Stimulated activated CD4-positive, alpha-beta T cell treated with anti-CD3 and anti-CD28 coated beads, Interleukin-2, amount 100 ng/mL, for 48 hours (primary cell): ENCODE data around the gene CNTNAP2.

ENCODE experiments used
- DNase-seq, 2 donors: peaks; one replicate each; pipeline ENCODE4 v3.0.0-alpha.2; 2020

Gene CNTNAP2

DNA sequence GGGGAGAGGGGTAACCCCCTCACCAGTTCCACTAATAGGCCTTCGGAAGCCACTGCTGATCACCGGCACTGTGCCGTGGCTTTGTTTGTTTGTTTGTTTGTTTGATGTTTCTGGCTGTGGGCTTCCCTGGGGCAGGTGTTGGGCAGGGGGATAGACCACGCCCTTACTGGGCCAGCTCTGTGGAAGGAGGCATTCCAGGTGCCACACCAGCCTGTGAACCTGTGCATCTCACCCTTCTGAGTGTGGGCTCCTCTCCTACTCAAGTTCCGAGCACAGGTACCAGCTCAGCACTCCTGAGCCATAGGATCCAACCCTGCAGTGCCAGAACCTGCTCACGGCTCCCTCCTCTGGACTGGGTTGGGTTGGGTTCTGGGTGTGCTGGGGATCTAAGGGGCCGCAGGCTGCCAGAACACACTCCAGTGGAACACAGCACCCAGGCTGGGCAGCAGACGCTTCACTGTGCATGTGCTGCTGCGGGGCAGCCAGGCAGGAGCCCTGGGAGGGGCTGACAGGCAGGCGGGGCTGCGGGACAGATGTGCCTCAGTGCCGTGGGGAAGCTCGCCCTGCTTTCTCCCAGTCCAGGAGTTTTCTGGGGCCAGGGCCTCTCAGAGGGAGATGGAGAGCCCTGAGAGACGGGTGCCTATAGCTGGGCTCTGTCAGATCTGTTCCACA is 1053.9 kb downstream of the CNTNAP2 start:
- DNase-seq = no peak

DNA sequence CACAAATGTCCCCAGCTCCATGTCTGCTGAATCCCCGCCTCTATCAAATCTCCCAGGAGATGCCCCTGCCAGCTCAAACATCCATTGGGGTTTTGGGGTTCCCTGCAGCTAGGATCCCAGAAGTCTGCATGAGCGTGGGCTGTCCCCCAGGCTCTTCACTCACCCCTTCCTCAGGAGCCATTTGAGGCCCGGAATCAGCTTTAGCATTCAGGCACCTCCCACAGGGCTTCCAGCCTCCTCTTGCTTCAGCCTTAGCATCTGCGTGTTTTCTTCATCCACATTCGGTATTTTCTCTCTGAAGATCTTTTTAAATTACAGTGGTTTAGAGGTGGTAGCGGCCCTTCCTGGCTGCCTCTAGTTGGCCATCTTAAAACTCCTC is 1054.4 kb downstream of the CNTNAP2 start:
- no peak for DNase-seq

GRCh38 chr7:147173883-147174282 is 1057.3 kb downstream of the CNTNAP2 start:
- DNase-seq = no peak

DNA sequence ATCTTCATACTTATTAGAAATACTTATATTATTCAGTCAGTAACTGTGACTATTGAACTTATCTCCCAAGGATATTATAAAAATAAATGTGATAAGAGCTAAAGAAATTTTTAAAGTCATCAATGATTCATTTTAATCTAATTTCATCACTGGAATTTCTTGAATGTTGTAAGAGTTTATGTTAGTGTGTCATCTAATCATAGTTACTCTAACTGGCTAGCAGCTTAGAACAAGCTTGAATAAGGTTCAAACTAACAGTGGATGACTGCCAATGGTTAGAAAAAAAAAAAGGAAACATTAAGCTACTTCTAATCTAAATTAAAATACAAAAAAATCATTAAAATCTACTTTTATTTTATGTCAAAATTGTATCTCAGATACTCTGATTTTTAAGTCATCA is 1066.3 kb downstream of the CNTNAP2 start:
- DNase-seq = no peak

- no peak for DNase-seq
Observed at GRCh38 chr7:147183276-147183675, 1066.7 kb downstream of the CNTNAP2 start.

- DNase-seq = no peak
Observed at GRCh38 chr7:147188467-147188866, 1071.9 kb downstream of the CNTNAP2 start.

DNA sequence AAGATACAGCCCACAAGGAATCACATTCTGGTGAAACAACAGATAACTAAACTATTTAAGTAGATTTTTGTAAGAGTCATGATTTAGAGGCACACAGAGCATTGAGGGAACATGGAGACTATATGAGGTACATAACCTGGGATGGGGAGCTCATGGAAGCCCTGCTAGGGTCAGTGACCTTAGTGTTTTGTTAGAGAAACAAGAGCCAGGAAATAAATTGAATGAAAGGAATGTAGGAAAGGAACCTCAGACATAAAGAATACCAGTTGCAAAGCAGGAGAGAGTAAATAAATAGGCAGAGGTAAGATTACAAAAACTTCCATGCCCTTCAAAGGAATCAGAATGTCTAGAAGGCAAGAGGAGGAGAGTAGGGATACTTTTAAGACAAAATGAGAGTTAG is 1076.9 kb downstream of the CNTNAP2 start:
- DNase-seq = no peak

DNA sequence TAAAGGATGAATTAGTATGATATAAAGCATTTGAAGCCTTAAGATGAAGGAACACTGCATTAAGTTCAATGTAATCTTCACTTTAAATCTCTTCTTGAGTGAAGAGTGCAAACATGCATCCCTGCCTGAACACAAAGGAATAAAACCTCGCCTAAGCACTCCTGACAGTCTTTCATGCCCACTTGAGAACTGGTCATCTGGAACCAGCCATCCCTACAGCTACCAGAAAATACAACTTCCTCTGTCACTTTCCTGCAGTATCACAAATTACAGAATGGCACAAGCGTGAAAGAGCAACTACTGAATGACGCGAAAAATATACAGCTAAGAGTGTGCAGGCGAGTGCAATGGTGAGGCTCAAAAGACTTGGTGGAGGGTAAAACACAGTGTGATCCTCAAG is 1079.9 kb downstream of the CNTNAP2 start:
- DNase-seq = no peak

DNA sequence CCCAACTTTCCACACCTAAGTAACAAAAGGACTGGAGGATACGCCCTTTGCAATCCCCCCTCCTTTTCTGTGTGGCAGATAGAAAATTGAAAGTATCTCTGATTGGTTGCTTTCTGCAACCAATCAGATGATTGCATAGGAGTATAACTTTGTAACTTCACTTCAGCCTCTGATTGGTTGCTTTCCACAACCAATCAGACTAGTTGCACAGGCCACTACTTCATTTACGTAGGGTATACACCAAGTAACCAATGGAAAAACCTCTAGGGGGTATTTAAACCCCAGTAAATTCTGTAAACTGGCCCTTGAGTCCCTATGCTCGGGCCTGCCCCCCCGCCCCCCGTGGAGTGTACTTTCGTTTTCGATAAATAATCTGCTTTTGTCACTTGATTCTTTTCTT is 1080.4 kb downstream of the CNTNAP2 start:
- no peak for DNase-seq

DNA sequence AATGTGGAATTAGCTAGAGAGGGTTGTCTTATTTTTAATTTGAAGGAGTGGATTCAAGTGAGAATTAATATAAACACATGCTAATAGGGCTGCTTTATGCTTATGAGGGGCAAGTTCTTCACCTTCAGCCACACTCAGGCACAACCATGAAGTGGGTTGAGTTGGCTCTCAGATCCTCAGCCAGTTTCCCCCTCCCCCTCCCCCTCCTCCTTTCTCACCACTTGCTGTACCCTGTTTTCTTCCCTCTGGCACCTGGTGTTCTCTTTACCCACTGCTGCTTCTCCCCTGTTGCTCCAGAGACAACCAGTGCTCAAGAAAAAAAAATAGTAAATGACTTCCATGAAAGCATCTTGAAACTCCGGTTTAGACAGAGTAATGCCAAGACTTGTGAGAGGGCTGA is 1083.3 kb downstream of the CNTNAP2 start:
- no peak for DNase-seq

DNA sequence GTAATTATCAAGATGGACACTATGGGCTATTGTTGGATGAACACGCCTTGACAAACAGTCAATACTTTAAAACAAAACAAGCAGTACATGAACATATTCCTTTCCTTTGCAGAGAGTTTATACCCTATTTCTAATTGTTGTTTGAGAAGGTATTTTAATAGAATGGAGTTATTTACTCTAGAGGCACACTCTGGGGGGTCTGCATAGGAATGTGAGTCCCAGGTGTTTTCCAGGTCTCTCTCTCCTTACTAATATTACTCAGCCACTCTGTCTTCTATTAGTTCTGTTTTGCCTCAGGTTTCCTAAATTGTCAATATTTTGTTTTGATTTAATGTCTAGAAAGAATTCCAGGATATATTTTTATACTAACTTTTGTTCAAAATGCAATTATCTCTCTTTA is 1091.4 kb downstream of the CNTNAP2 start:
- DNase-seq = no peak

GRCh38 chr7:147231275-147231674 is 1114.7 kb downstream of the CNTNAP2 start:
- DNase-seq = no peak

DNA sequence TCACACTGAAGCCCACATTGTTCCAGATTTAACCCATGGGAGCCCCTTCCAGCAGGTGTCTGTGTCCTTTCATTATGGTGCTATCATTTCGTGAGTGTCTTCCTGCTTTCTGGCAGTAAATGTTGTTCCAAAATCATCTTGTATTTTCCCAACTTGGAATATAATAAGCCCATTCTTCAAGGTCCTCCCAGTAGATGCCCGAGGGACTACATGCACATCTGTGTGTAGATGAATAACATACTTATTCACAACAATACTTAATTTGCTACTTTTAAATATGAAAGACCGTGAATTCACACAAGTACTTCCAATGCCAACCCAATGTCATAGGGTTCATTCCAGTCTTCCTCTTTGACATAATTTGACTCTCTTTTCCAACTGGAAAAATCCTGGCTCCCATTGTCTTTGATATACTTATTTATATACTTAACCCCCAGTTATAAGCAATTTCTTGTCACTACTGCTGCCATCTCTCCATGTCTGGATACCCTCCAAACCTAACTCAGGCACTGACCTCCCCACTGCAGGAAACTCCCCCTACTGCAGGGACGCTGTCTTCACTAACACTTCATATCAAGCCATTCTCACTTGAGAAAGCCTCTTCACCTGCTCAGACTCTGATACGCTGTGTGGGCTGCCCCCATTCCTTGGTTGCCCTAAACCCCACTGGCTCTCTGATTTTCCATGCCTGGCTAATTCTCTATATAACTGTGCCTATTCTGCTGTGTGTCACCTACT is 1119.2 kb downstream of the CNTNAP2 start:
- no peak for DNase-seq

GRCh38 chr7:147240468-147240867 is 1123.9 kb downstream of the CNTNAP2 start:
- no peak for DNase-seq

DNA sequence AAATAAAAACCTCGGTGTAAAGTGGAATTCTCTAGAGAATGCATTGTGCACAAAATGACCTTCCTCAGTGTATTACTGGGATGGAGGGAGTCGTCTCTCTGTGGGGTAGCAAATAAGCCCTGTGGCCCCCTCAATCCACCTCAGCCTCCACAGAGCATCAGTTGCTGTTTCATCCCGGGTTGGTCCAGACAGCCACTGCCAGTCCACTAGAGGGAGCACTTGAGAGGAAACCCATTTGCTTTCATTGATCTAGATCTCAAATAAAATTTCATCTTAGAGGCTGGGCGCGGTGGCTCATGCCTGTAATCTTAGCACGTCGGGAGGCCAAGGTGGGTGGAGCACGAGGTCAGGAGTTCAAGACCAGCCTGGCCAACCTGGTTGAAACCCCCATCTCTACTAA is 1128.7 kb downstream of the CNTNAP2 start:
- peak; percentile 2 to 14 for DNase-seq

DNA sequence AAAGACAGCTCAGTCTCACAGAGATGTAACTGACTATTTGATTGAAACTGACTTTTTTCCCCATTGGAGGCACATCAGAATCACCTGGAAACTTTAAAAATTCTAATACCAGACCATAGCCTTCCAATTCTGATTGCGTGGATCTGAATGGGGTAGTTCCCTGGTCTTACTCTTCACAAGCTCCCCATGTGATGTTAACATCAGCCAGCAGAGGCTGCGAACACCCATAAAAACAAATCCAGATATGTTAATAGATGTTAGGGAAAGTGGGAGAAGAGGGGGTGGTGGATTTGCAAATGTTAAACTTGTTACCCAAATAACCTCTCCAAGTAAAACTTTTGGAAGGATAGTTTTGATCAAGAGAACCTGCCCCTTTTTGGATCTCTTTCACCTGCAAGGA is 1133.4 kb downstream of the CNTNAP2 start:
- no peak for DNase-seq

GRCh38 chr7:147251751-147252325 is 1135.2 kb downstream of the CNTNAP2 start:
- no peak for DNase-seq

DNA sequence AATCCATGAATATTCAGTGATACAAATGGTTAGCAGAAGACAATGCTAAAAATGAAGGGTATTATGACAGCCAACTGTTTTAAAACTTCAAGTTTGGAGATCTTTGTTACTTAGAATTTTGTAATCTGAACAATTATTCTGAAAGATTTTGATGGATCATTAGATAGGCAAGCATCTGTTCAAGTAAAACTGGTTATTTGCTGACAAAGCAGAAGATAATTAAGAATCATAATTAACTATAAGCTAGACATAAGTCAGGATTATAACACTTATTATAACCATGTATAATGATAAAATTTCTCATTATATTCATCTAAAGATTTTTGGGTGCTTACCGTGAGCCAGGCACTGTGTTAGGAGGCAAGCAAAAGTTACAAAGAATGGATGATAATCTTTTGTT is 1145.1 kb downstream of the CNTNAP2 start:
- DNase-seq = no peak

GRCh38 chr7:147265528-147265927 is 1148.9 kb downstream of the CNTNAP2 start:
- no peak for DNase-seq

DNA sequence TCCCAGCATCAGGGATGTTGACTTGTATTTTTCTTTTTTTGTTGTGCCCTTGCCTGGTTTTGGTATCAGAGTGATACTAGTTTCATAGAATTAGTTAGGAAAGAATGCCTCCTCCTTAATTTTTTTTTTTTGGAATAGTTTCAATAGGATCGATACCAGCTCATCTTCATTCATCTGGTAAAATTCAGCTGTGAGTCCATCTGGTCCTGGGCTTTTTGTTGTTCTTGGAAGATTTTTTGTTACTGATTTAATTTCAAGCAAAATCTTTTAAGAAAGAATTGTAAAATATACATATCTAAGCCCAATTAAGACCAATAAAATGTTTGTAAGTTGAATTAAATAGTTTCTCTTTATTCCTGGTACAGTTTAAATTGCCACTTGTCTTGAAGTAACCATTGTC is 1159.5 kb downstream of the CNTNAP2 start:
- DNase-seq = no peak

DNA sequence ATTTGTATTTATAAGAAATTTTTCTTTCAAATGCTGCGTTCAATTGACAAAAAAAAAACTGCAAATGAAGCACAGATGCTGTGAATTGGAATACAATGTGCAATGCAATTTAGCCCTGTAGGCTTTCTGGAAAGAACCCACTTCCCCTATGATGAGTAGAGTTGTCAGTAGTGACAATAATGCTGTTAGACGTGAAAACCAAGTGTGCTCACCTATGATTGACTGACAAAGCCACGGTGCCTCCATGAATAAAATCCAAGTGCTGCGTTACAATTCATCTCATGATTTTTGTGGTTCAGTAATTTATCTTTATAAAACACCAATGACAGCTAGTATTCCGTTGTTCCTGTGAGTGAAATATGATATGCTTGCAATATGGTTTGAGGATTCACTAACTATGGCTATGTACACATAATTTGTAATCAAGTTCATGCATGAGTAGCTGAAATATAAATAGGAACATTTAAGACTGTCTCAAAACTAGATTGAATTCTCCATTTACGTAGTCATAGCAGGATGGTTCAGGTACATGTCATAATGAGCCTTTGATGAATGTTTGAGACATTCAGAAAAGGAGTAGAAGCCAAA is 1160.3 kb downstream of the CNTNAP2 start:
- no peak for DNase-seq

- DNase-seq = no peak
Observed at GRCh38 chr7:147279514-147279913, 1162.9 kb downstream of the CNTNAP2 start.

DNA sequence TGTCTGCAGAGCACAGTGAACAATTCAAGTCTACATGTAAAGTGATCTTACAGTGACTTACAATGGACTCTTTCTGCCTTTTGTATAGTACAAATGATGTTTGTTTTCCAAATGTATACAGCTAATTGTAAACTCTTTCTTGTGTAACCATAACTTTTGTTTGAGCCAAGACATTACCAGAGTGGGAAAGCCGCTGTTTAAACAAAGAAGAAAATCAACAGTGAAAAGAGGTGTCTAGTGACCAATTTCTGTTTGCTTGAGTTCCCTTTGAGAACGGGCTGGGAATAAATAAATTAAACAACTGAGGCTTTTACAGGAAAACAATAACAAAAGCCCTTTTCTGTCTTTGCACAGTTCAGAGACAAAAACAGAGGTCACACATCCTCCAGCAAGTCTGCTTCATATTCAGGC is 1163.4 kb downstream of the CNTNAP2 start:
- no peak for DNase-seq

DNA sequence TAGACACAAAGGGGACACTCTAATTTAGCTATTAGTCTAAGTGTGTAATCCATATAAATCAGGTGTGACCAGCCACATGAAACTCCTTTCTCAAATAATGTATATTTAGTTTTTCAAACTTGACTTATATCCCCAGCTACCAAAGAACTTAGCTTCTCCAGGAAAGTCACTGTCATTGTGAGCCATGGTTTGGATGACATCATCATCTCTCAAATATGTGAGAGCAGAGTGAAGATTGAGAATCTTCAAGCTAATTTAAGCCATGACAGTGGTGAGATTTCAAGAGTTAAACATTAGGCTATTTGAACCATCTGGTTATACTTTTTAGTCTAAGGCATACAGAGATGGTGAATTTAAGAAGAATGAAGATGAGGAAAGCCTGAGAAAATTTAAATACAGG is 1165.6 kb downstream of the CNTNAP2 start:
- no peak for DNase-seq
